ENCODE data around the gene SQSTM1.

Gene SQSTM1

GRCh38 chr5:179774442-179774841 lies 46.3 kb upstream of the SQSTM1 start:
- no peaks in the 10 kb centered on the region for H3K27me3 ChIP-seq (ENCODE audit: insufficient read depth, poor library complexity, severe bottlenecking)
- no peak overlapping the region for H3K4me3 ChIP-seq (replicated peaks; ENCODE audit: insufficient read depth, low read length)
- no peak for TF ChIP-seq CTCF (IDR thresholded peaks at IDR 0.05; ENCODE audit: insufficient read depth, low read length)
- no peak for TF ChIP-seq REST (IDR thresholded peaks at IDR 0.05; ENCODE audit: insufficient replicate concordance, low read depth)
- TF ChIP-seq POLR2AphosphoS5 (IDR thresholded peaks at IDR 0.05; ENCODE audit: low read depth), result no peak
- no peak for TF ChIP-seq GABPA (IDR thresholded peaks at IDR 0.05; ENCODE audit: low read depth)
- no peak for TF ChIP-seq SPI1 (IDR thresholded peaks at IDR 0.05; ENCODE audit: borderline replicate concordance, low read depth)
- no peak for DNase-seq (ENCODE audit: low read depth in 1 of 2, low spot score in 1 of 2)
- no peak overlapping the region; the same call in 1 of the 2 replicates for H3K27ac ChIP-seq (replicated peaks)

- no peak for DNase-seq (ENCODE audit: low read depth in 1 of 2, low spot score in 1 of 2)
- Histone ChIP-seq H3K27ac (replicated peaks) (peak overlapping the region; percentile 47), H3K27me3 (ENCODE audit: insufficient read depth, poor library complexity, severe bottlenecking) (no peaks in the 10 kb centered on the region), H3K4me3 (replicated peaks; ENCODE audit: insufficient read depth, low read length) (no peak overlapping the region)
- TF ChIP-seq POLR2AphosphoS5 (IDR thresholded peaks at IDR 0.05; ENCODE audit: low read depth), result no peak
- TF ChIP-seq SPI1 (IDR thresholded peaks at IDR 0.05; ENCODE audit: borderline replicate concordance, low read depth), result peak; percentile 64; the same call in 1 of the 2 replicates
Measured at GRCh38 chr5:179776411-179776938, 44.2 kb upstream of the SQSTM1 start.

GRCh38 chr5:179777456-179777855 lies 43.2 kb upstream of the SQSTM1 start:
- Histone ChIP-seq H3K27me3 (ENCODE audit: insufficient read depth, poor library complexity, severe bottlenecking) (no peaks in the 10 kb centered on the region), H3K4me3 (replicated peaks; ENCODE audit: insufficient read depth, low read length) (no peak overlapping the region), H3K27ac (replicated peaks) (peak overlapping the region; percentile 47)
- no peak for TF ChIP-seq CTCF (IDR thresholded peaks at IDR 0.05; ENCODE audit: insufficient read depth, low read length)
- TF ChIP-seq POLR2AphosphoS5 (IDR thresholded peaks at IDR 0.05; ENCODE audit: low read depth), result no peak
- DNase-seq (ENCODE audit: low read depth in 1 of 2, low spot score in 1 of 2), result no peak

- Histone ChIP-seq H3K27me3 (ENCODE audit: insufficient read depth, poor library complexity, severe bottlenecking) (no peaks in the 10 kb centered on the region), H3K4me3 (replicated peaks; ENCODE audit: insufficient read depth, low read length) (no peak overlapping the region), H3K27ac (replicated peaks) (peak overlapping the region; percentile 47)
- TF ChIP-seq REST (IDR thresholded peaks at IDR 0.05; ENCODE audit: insufficient replicate concordance, low read depth) (no peak), POLR2AphosphoS5 (IDR thresholded peaks at IDR 0.05; ENCODE audit: low read depth) (peak; percentile 40), SPI1 (IDR thresholded peaks at IDR 0.05; ENCODE audit: borderline replicate concordance, low read depth) (peak; percentile 92), GABPA (IDR thresholded peaks at IDR 0.05; ENCODE audit: low read depth) (peak; percentile 78), CTCF (IDR thresholded peaks at IDR 0.05; ENCODE audit: insufficient read depth, low read length) (no peak)
- DNase-seq (ENCODE audit: low read depth in 1 of 2, low spot score in 1 of 2), result peak in 1 of 2 experiments; percentile 67
Measured at GRCh38 chr5:179777909-179778308, 42.8 kb upstream of the SQSTM1 start.
